ENCODE measurements around the gene RASL11A. TPM values are rescaled to one million over a fixed set of nuclear protein-coding genes. Genes with fewer than 3 reads are reported as not detected.

Gene RASL11A
- total and polyA plus RNA-seq, 5 experiments from 2014 or later, result 0.20 to 3.3 (median 2.9) TPM

DNA sequence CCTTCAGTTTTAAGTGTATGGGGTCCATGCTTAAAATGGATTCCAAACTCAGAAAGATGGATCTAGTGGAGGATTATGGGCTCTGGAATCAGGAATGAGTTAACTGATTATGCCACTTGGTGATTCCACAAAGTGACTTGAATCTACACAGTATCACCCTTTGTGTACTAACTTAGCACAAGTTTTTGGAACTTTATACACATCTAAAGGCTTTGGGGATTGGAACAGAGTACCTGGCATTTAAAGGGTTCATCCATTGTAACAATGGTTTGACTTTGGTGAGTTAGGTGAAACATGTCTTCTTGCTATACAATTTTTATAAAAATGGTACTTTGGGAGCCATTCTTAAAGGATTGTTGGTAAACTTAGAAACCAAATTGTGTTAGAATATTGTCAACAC, 18.2 kb upstream of the RASL11A start:
- H3K4me1 Mint-ChIP-seq, result peaks cover 26 to 63% (median 51%) of the 10 kb centered on the region in 4 donors
- peaks cover 0 to 43% (median 16%) of the 10 kb centered on the region in 3 donors for H3K36me3 Mint-ChIP-seq
- H3K27me3 Mint-ChIP-seq, result no peaks in the 10 kb centered on the region
- ATAC-seq (no peak), DNase-seq (no peak)
- POLR2A ChIA-PET, result interaction anchor here (0.7 to 1.0 kb wide), 2 partner anchors 9 to 10 kb away, joined by 3 read pairs; no protein-coding TSS in a partner anchor
- peak overlapping the region; percentile 89 to 99 (median 98) for H3K4me3 Mint-ChIP-seq
- H3K27ac Mint-ChIP-seq, result peak overlapping the region; percentile 99 to 100 (median 100)
- H3K9me3 Mint-ChIP-seq, result no peaks in the 10 kb centered on the region

DNA sequence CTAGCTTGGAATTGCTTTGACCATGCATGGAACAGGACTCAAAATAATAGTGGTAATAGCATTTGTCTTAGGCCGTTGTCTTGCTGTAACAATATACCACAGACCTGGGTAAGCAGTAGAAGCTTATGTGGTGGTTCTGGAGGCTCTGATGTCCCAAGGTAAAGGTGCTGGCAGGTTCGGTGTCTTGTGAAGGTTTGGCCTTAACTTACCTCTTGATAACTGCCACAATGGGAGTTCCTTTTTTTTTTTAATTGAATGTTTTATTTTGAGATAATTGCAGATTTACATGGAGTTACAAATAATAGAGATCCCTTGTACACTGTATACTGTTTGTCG, 13.4 kb upstream of the RASL11A start:
- no peak for DNase-seq
- Mint-ChIP-seq H3K9me3 (no peaks in the 10 kb centered on the region), H3K27ac (peak overlapping the region in 3 of 10 donors; percentile 11 to 71 (median 37)), H3K27me3 (no peaks in the 10 kb centered on the region), H3K4me3 (peak overlapping the region in 1 of 10 donors; percentile 38), H3K36me3 (peaks cover 5 to 70% (median 28%) of the 10 kb centered on the region in 3 donors), H3K4me1 (peaks cover 33 to 84% (median 72%) of the 10 kb centered on the region in 4 donors)
- no peak for ATAC-seq
- POLR2A ChIA-PET, result interaction anchor here (1.0 to 1.1 kb wide), 2 partner anchors 10 to 11 kb away, joined by 3 to 6 read pairs; no protein-coding TSS in a partner anchor

DNA sequence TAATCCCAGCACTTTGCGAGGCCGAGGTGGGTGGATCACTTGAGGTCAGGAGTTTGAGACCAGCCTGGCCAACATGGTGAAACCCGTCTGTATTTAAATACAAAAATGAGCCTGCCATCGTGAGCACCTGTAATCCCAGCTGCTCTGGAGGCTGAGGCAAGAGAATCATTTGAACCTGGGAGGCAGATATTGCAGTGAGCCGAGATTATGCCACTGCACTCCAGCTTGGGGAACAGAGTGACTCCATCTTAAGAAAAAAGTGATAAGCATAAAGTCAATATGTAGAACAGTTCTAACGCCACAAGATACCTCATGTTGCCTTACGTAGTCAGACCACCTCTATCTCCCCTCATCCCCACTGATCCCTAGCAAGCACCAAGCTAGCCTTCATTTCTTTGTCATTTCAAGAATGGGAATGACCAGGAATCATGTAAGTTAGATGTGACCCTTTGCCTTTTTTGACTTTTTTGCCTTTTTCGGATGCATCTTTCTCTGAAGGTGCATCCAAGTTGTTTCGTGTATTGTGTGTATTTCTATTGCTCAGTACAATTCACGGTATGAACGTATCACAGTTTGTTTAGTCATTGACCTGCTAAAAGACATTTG, 12.9 kb upstream of the RASL11A start:
- no peak for ATAC-seq
- no peaks in the 10 kb centered on the region for H3K27me3 Mint-ChIP-seq
- no peak for DNase-seq
- no peak overlapping the region for H3K4me3 Mint-ChIP-seq
- no peaks in the 10 kb centered on the region for H3K9me3 Mint-ChIP-seq
- peak overlapping the region in 7 of 10 donors; percentile 11 to 85 (median 40) for H3K27ac Mint-ChIP-seq
- peaks cover 5 to 70% (median 28%) of the 10 kb centered on the region in 3 donors for H3K36me3 Mint-ChIP-seq
- POLR2A ChIA-PET, result interaction anchor here (1.0 kb wide), 1 partner anchor 9 kb away, joined by 3 read pairs; no protein-coding TSS in a partner anchor
- peaks cover 37 to 84% (median 72%) of the 10 kb centered on the region in 4 donors for H3K4me1 Mint-ChIP-seq

DNA sequence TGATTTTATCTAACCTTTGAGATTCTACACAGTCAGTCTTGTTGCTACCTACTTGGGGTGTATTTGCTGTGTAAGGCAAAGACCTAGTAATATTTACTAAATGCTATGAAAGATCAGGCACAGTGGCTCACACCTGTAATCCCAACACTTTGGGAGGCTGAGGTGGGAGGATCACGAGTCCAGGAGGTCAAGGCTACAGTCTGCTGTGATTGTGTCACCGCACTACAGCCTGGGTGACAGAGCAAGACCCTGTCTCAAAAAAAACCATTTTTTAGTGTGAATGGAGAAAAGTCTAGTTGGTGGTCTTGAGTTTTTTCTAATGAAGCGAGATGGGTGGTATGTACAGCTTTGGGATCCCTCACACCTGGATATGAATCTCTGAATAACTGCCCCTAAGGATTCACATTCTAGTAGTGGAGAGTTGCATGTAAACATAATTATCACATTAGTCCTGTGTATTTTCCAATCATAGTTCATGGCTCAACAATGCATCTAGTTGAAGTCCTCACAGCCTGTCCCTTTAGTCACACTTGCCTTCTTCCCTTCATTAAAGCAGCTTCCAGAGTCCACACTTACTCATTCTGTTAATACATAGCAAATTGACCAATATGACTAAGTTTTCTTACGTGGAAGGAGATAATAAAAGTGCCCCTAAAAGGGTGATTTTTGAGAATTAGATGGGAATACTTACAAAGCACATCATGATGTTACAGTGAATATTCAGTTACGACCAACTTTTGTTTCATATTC, 11.8 kb upstream of the RASL11A start:
- Mint-ChIP-seq H3K4me3 (peak overlapping the region in 1 of 10 donors; percentile 30), H3K27ac (peak overlapping the region in 9 of 10 donors; percentile 2 to 88 (median 44)), H3K36me3 (peaks cover 5 to 62% (median 24%) of the 10 kb centered on the region in 3 donors), H3K27me3 (no peaks in the 10 kb centered on the region), H3K4me1 (peaks cover 34 to 81% (median 71%) of the 10 kb centered on the region in 4 donors), H3K9me3 (no peaks in the 10 kb centered on the region)
- DNase-seq, result no peak
- ATAC-seq, result no peak
- POLR2A ChIA-PET, result interaction anchor here (0.6 kb wide), 1 partner anchor 910 kb away, joined by 4 read pairs; no protein-coding TSS in a partner anchor

DNA sequence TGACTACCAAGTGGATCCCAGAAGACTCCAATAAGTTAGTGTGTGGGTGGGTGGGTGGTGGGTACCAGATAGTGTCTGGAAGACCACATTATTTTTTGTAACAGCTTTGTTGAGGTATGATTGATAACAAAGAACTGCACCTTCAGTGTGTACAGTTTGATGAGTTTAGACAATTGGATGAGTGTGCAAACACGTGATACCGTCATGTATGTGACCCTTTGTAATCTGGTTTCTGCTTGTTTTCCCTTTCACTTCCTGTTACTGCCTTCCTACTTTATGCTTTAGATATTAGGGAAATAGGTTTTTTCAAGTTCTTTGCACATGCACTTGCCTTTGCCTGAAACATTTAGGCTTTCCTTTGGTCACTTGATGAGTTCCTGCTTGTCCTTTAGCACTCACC, 10.8 kb upstream of the RASL11A start:
- H3K36me3 Mint-ChIP-seq, result peaks cover 5 to 53% (median 21%) of the 10 kb centered on the region in 3 donors
- no peak for ATAC-seq

DNA sequence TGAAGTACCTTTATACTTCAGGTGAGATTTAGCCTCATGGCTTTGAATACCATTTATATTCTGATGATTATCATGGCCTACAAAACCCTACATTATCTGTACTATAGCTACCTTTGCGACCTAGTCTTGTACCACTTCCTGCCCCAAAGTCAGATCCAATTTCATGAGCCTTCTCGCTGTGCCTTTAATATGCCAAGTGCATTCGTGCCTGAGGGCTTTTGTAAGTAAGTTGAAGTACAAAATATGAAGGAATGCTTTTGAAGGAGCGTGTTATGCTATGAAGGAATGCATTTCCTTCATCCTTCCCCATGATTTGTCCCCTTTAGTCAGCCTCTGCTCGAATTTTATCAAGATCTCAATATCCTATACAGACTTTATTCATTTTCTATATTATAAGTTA, 9.2 kb upstream of the RASL11A start:
- peaks cover 5 to 38% (median 14%) of the 10 kb centered on the region in 3 donors for H3K36me3 Mint-ChIP-seq
- H3K4me1 Mint-ChIP-seq, result peaks cover 32 to 81% (median 75%) of the 10 kb centered on the region in 4 donors
- H3K27me3 Mint-ChIP-seq, result no peaks in the 10 kb centered on the region
- H3K9me3 Mint-ChIP-seq, result no peaks in the 10 kb centered on the region
- H3K4me3 Mint-ChIP-seq, result peak overlapping the region in 4 of 10 donors; percentile 8 to 61 (median 50)
- DNase-seq (peak in 1 of 10 donors; percentile 29), ATAC-seq (peak; percentile 36 to 55)
- H3K27ac Mint-ChIP-seq, result peak overlapping the region; percentile 49 to 89 (median 80)
- POLR2A ChIA-PET, result interaction anchor here (0.9 to 2.2 kb wide), 3 partner anchors 9 to 10 kb away, joined by 3 to 11 read pairs (median 3); partner anchors contain the start of genes RASL11A and RPL21

More for the DNA sequence above, 10.8 kb upstream of the RASL11A start:
- Mint-ChIP-seq H3K4me3 (peak overlapping the region in 2 of 10 donors; percentile 9 to 34), H3K27me3 (no peaks in the 10 kb centered on the region), H3K9me3 (no peaks in the 10 kb centered on the region), H3K4me1 (peaks cover 30 to 82% (median 72%) of the 10 kb centered on the region in 4 donors), H3K27ac (peak overlapping the region; percentile 49 to 88 (median 82))
- no peak for DNase-seq
- POLR2A ChIA-PET, result no interaction called here

DNA sequence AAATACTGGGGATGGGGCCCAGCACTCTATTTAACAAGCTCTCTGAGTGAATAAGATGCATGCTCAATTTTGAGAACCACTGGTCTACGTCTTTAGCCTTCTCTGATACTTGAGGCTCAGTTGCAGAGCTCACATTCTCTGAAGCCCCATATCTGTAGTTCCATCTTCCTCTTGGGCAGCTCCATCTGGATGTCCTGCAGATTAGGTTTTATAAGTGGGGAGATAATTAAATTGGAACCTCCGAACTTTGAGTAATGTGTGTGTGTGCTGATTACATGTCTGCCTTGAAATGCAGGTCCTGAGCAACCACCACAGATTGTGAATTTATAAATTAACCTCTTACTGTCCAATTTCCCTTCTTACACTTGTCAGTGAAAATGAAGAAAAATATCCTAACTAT, 7.2 kb upstream of the RASL11A start:
- no peak for ATAC-seq
- Mint-ChIP-seq H3K4me1 (peaks cover 35 to 84% (median 77%) of the 10 kb centered on the region in 4 donors), H3K27me3 (no peaks in the 10 kb centered on the region), H3K27ac (peak overlapping the region in 7 of 10 donors; percentile 25 to 88 (median 63)), H3K36me3 (peaks cover 5 to 17% (median 8%) of the 10 kb centered on the region in 3 donors), H3K4me3 (peak overlapping the region in 4 of 10 donors; percentile 9 to 33 (median 21)), H3K9me3 (no peaks in the 10 kb centered on the region)
- no peak for DNase-seq
- POLR2A ChIA-PET, result interaction anchor here (0.7 to 1.1 kb wide), 3 partner anchors 12 to 1664 kb away, joined by 3 to 4 read pairs (median 3); partner anchors contain the start of gene RPL21

DNA sequence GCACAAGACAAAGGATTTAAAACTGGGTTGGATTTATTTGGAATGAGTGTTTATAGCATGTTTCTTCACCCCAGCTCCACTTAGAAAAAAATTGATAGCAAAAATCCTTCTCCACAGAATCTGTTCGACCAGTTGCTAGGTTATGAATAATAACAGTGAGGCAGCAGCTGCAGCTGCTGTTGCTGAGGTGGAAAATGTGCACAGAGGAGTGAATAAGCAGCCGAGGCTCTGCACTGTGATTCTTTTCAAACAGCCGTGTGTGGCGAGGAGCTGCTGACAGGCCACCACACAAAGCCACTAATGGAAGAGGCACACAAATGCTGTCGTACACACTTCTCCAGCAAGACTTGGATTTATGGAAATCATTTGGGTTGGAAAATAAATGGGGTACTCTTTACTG, 6.4 kb upstream of the RASL11A start:
- peaks cover 31 to 78% (median 70%) of the 10 kb centered on the region in 4 donors for H3K4me1 Mint-ChIP-seq
- peak; percentile 66 to 68 for ATAC-seq
- DNase-seq, result no peak
- peak overlapping the region in 2 of 10 donors; percentile 31 to 36 for H3K4me3 Mint-ChIP-seq
- H3K9me3 Mint-ChIP-seq, result no peaks in the 10 kb centered on the region
- POLR2A ChIA-PET, result interaction anchor here (1.4 kb wide), 1 partner anchor 30 kb away, joined by 4 read pairs; no protein-coding TSS in a partner anchor
- peaks cover 5 to 10% (median 6%) of the 10 kb centered on the region in 3 donors for H3K36me3 Mint-ChIP-seq
- H3K27me3 Mint-ChIP-seq, result no peaks in the 10 kb centered on the region
- peak overlapping the region; percentile 12 to 92 (median 82) for H3K27ac Mint-ChIP-seq

DNA sequence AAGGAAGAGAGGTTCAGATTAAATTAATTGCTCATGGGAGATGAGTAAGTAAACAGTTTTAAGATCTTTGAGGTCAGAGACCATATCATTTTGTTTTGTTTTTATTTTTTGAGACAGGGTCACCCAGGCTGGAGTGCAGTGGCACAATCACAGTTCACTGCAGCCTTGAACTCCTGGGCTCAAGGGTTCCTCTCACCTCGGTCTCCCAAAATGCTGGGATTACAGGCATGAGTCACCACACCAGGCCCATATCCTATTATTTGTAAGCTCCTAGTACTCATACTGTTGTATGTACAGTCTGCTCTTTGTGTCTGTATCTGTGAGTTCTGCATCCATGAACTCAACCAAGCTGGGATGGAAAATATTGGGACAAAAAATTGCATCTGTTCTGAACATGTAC, 6.0 kb upstream of the RASL11A start:
- Mint-ChIP-seq H3K4me3 (no peak overlapping the region), H3K4me1 (peaks cover 32 to 74% (median 66%) of the 10 kb centered on the region in 4 donors), H3K27me3 (no peaks in the 10 kb centered on the region), H3K27ac (peak overlapping the region; percentile 12 to 92 (median 82)), H3K9me3 (no peaks in the 10 kb centered on the region), H3K36me3 (peaks cover 2 to 8% (median 5%) of the 10 kb centered on the region in 3 donors)
- DNase-seq, result no peak
- POLR2A ChIA-PET, result interaction anchor here (1.2 to 1.4 kb wide), 2 partner anchors 24 to 29 kb away, joined by 3 to 4 read pairs; no protein-coding TSS in a partner anchor
- ATAC-seq, result no peak

DNA sequence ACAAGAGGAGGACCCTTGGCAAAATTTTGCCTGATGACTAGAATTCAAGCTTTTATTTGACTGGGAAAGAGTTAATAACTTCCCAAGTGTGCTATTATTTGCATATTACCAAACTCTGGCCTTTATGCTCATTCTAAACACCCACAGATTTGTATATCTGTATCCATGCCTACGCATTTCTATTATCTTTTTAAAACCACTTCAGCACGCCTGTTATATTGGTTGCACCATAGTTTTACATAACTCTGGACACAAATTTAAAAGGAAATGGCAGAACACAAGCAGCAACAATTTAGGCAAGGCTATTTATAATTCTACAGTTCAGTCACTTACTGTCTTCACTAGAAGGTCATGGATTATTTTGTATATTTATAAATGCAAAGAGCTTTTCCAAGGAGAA, 3.7 kb upstream of the RASL11A start:
- Mint-ChIP-seq H3K4me1 (peaks cover 29 to 66% (median 58%) of the 10 kb centered on the region in 4 donors), H3K4me3 (no peak overlapping the region), H3K36me3 (no peaks in the 10 kb centered on the region), H3K9me3 (no peaks in the 10 kb centered on the region), H3K27me3 (peaks cover 0 to 5% (median 0%) of the 10 kb centered on the region in 5 donors), H3K27ac (peak overlapping the region in 4 of 10 donors; percentile 4 to 79 (median 36))
- POLR2A ChIA-PET, result interaction anchor here (1.0 to 2.0 kb wide), 3 partner anchors 8 to 16 kb away, joined by 3 to 7 read pairs (median 3); no protein-coding TSS in a partner anchor
- no peak for DNase-seq
- ATAC-seq, result no peak

DNA sequence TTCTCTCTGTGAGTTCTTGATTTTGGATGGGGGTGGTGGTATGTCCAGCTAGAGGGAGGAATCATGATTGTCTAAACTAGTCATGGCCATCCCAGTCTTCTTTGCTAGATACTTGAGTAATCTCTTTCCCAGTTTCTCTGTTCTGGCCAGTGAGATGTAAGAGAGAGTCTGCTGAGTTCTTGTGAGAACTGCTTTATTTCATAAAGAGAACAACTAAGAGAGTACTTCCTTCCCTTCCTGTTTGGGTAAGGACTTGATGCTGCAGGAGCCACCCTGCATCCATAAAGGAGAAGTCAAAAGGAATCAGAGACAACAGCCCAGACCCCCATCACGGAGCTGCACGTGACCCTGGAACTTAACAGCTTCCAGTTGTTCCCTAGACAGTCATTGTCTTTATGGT, 3.0 kb upstream of the RASL11A start:
- Mint-ChIP-seq H3K36me3 (no peaks in the 10 kb centered on the region), H3K9me3 (no peaks in the 10 kb centered on the region), H3K4me1 (peaks cover 26 to 59% (median 52%) of the 10 kb centered on the region in 4 donors), H3K27me3 (peaks cover 0 to 7% (median 0%) of the 10 kb centered on the region in 5 donors), H3K27ac (peak overlapping the region in 3 of 10 donors; percentile 4 to 46 (median 29)), H3K4me3 (peak overlapping the region in 1 of 10 donors; percentile 28)
- ATAC-seq (no peak), DNase-seq (no peak)
- POLR2A ChIA-PET, result interaction anchor here (2.0 kb wide), 1 partner anchor 17 kb away, joined by 7 read pairs; no protein-coding TSS in a partner anchor

DNA sequence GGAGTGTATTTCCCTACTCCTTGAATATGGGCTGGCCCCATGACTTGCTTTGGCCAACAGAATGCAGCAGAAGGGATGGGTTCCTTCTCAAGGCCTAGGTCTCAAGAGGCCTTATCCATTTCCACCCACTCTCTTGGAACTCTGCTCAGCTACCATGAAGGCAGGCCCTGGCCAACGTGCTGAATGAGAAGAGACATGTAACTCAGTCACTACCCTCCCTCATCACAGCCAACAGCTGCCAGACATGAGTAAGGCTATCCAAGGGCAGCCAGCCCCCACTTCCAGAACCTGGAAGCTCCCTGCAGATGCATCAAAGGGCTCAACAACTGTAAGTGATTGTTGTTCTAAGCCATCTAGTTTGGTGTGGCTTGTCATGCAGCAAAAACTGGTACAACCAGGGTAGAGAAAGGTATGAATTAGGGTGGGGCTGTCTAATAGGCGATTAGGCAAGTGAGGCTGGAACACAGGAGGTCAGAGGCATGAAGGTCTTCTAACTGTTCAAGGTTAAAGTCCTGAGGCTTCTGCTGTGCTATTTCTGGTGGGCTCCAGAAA, 1.4 kb upstream of the RASL11A start:
- Mint-ChIP-seq H3K27ac (peak overlapping the region in 1 of 10 donors; percentile 21), H3K4me3 (peak overlapping the region in 6 of 10 donors; percentile 26 to 93 (median 70)), H3K4me1 (peaks cover 20 to 44% (median 39%) of the 10 kb centered on the region in 4 donors), H3K36me3 (peaks cover 0 to 7% (median 0%) of the 10 kb centered on the region in 3 donors), H3K27me3 (peaks cover 0 to 10% (median 0%) of the 10 kb centered on the region in 5 donors), H3K9me3 (no peaks in the 10 kb centered on the region)
- DNase-seq, result no peak
- ATAC-seq, result no peak
- POLR2A ChIA-PET, result interaction anchor here (2.8 kb wide), 1 partner anchor 18 kb away, joined by 14 read pairs; the partner anchor contains the start of gene RPL21
